ENCODE results near the gene SPRN. TPM values are rescaled to one million over a fixed set of nuclear protein-coding genes. Genes with fewer than 3 reads are reported as not detected.
"Not testable (repeated sequence)": the region's sequence is repeated elsewhere in the genome, so short reads cannot be mapped to it uniquely, and the experiment has no call there.

The SPRN gene
- total RNA-seq, 1 experiment from 2014 or later, result not detected

GRCh38 chr10:133456041-133456951, 31.9 kb upstream of the SPRN start:
- no peak for DNase-seq (ENCODE audit: low spot score)

GRCh38 chr10:133455611-133456031, 31.2 kb upstream of the SPRN start:
- no peak for DNase-seq (ENCODE audit: low spot score)

- no peak for DNase-seq (ENCODE audit: low spot score)
Measured at GRCh38 chr10:133455196-133455595, 30.8 kb upstream of the SPRN start.

GRCh38 chr10:133454204-133454893, 29.9 kb upstream of the SPRN start:
- no peak for DNase-seq (ENCODE audit: low spot score)

GRCh38 chr10:133453516-133454203, 29.2 kb upstream of the SPRN start, which contains the start of gene SCART1:
TSS of gene SCART1 (plus strand) at chr10:133453945. CDS start at chr10:133453998, 53 bp downstream.
- DNase-seq (ENCODE audit: low spot score), result no peak

GRCh38 chr10:133452453-133452852, 28.0 kb upstream of the SPRN start:
- no peak for DNase-seq (ENCODE audit: low spot score)

- DNase-seq (ENCODE audit: low spot score), result no peak
Measured at GRCh38 chr10:133451346-133451745, 26.9 kb upstream of the SPRN start.

GRCh38 chr10:133448120-133448519, 23.7 kb upstream of the SPRN start:
- DNase-seq (ENCODE audit: low spot score), result no peak

GRCh38 chr10:133446979-133447378, 22.6 kb upstream of the SPRN start:
- DNase-seq (ENCODE audit: low spot score), result no peak

- DNase-seq (ENCODE audit: low spot score), result no peak
Measured at GRCh38 chr10:133445751-133446708, 21.6 kb upstream of the SPRN start.

- DNase-seq (ENCODE audit: low spot score), result no peak
Measured at GRCh38 chr10:133445268-133445732, 20.9 kb upstream of the SPRN start.

GRCh38 chr10:133444342-133445267, 20.2 kb upstream of the SPRN start:
- DNase-seq (ENCODE audit: low spot score), result no peak

GRCh38 chr10:133442967-133443924, 18.8 kb upstream of the SPRN start:
- no peak for DNase-seq (ENCODE audit: low spot score)

GRCh38 chr10:133442191-133442966, 18.0 kb upstream of the SPRN start:
- no peak for DNase-seq (ENCODE audit: low spot score)

GRCh38 chr10:133441780-133442179, 17.4 kb upstream of the SPRN start:
- DNase-seq (ENCODE audit: low spot score), result no peak

GRCh38 chr10:133441356-133441755, 16.9 kb upstream of the SPRN start:
- DNase-seq (ENCODE audit: low spot score), result not testable (repeated sequence)

- DNase-seq (ENCODE audit: low spot score), result no peak
Measured at GRCh38 chr10:133440633-133441285, 16.3 kb upstream of the SPRN start.

Data from A172 (cell line).